Activated naive CD4-positive, alpha-beta T cell (primary cell): ENCODE data around the gene CRADD.
"Not testable (repeated sequence)": the region's sequence is repeated elsewhere in the genome, so short reads cannot be mapped to it uniquely, and the experiment has no call there.

Experiments used
- DNase-seq, 4 experiments: peaks; one replicate each; lab custom pipeline; 2025; lab: John Stamatoyannopoulos, UW

The CRADD gene

GRCh38 chr12:93782853-93783252, 105.7 kb downstream of the CRADD start:
- DNase-seq, result no peak

- DNase-seq, result peak in 1 of 4 experiments; percentile 24
Measured at GRCh38 chr12:93783832-93784231, 106.7 kb downstream of the CRADD start.

GRCh38 chr12:93784339-93785086, 107.3 kb downstream of the CRADD start:
- DNase-seq, result no peak

- DNase-seq, result no peak
Measured at GRCh38 chr12:93785249-93786010, 108.3 kb downstream of the CRADD start.

- DNase-seq, result no peak
Measured at GRCh38 chr12:93786656-93787397, 109.7 kb downstream of the CRADD start.

GRCh38 chr12:93788853-93789252, 111.7 kb downstream of the CRADD start:
- no peak for DNase-seq

GRCh38 chr12:93789767-93790166, 112.6 kb downstream of the CRADD start:
- no peak for DNase-seq

GRCh38 chr12:93790472-93791152, 113.4 kb downstream of the CRADD start:
- no peak for DNase-seq

GRCh38 chr12:93793007-93793406, 115.8 kb downstream of the CRADD start:
- no peak for DNase-seq

- DNase-seq, result no peak
Measured at GRCh38 chr12:93793983-93794382, 116.8 kb downstream of the CRADD start.

- no peak for DNase-seq
Measured at GRCh38 chr12:93794738-93795137, 117.6 kb downstream of the CRADD start.

GRCh38 chr12:93795352-93795751, 118.2 kb downstream of the CRADD start:
- no peak for DNase-seq

GRCh38 chr12:93796729-93797128, 119.6 kb downstream of the CRADD start:
- DNase-seq, result no peak

- no peak for DNase-seq
Measured at GRCh38 chr12:93798279-93799151, 121.3 kb downstream of the CRADD start.

- DNase-seq, result not testable (repeated sequence)
Measured at GRCh38 chr12:93801666-93802065, 124.5 kb downstream of the CRADD start.

- DNase-seq, result no peak
Measured at GRCh38 chr12:93802293-93802692, 125.1 kb downstream of the CRADD start.

- DNase-seq, result no peak
Measured at GRCh38 chr12:93802698-93803423, 125.7 kb downstream of the CRADD start.

GRCh38 chr12:93803424-93803807, 126.2 kb downstream of the CRADD start:
- DNase-seq, result no peak

- DNase-seq, result no peak
Measured at GRCh38 chr12:93804392-93805179, 127.4 kb downstream of the CRADD start.

- DNase-seq, result no peak
Measured at GRCh38 chr12:93805736-93806141, 128.6 kb downstream of the CRADD start.
